ACHN (cell line): Measurements from ENCODE around the gene SLC28A1.
"Not testable (repeated sequence)": the region's sequence is repeated elsewhere in the genome, so short reads cannot be mapped to it uniquely, and the experiment has no call there.

Source experiments
- DNase-seq: peaks from one replicate; pipeline ENCODE4 v3.0.0-alpha.2; 2015
- in situ Hi-C: cut with HindIII; loops from 2 replicates; pipeline ENCODE4 v1.10.0; 2017; ENCODE audit warnings: low sequenced_read_pairs, low pct_ligation_motif_present, low pct_unique_long_range_greater_than_20kb

SLC28A1 gene

DNA sequence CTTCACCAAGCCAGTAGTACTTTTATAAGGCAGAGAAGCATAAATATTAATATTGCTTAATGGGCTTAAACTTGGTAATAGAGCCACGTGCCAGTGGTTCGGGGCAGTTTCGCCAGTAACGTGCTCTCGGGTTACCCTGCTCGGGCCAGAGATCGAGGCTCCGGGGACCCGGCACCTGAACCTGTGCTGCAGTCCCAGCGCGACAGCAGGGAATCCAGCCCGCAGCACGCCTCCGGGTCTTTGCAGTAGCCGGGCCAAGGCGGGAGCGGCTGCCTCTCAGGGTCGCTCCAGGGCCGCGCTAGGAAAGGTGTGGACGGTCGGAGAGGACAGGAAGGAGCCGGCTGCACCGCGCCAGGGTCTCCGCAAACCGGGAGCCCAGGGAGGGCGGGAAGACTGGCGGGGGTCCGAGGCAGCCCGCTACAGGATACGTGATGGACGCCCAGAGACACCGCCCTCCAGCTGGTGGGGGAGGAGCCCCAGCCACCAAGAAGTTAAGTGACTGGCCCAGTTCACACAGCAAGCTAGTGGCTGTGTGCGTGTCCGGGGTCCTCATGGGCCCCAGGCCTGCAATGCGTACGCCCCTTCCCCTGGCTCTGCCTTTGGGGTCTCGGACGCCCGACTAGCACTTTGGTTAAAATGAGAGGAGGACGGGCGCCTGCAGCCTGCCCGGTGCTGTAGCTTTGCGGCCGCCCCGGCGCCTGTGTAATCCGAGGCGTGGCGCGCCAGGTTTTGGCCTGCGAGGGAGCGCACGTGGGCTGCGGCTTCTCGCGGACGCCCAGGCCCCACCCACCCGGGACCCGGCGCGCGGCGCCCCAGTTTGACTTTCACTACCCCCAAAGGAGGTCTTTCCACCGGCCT lies 96.0 kb downstream of the SLC28A1 start:
- peak; percentile 72 for DNase-seq
- in situ Hi-C loops = no loop called here

DNA sequence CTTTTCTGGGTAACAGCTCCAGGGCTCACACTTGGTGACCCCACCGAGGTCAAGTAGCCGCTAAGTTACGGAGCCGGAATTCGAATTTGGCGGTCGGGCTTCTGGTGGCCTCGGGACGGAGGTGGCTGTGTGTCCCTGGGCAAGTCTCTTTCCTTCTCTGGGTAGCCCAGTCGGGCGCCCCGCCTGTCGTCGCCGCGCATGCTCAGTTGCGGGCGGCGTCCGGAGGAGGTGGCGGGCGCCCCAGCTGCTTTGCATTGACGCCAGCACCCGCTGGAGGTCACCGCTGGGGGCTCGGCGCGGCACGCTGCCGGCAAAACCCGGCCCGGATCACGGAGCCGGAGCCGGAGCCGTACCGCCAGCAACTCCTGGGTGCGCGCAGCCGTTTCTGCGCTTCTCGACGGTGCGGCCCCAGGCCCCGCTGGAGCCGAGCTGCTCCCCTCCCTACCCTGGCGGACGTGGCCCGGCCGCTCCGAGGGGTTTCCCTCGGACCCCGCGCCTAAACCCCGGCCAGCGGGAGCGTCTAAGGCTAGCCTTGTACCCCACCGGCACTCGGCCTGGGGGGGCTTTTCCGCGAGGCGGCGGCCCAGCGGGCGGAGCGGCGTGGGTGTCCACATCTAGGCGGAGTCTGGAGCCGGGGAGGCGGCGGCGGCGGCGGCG lies 96.7 kb downstream of the SLC28A1 start:
- DNase-seq = peak; percentile 94
- in situ Hi-C loops = no loop called here

DNA sequence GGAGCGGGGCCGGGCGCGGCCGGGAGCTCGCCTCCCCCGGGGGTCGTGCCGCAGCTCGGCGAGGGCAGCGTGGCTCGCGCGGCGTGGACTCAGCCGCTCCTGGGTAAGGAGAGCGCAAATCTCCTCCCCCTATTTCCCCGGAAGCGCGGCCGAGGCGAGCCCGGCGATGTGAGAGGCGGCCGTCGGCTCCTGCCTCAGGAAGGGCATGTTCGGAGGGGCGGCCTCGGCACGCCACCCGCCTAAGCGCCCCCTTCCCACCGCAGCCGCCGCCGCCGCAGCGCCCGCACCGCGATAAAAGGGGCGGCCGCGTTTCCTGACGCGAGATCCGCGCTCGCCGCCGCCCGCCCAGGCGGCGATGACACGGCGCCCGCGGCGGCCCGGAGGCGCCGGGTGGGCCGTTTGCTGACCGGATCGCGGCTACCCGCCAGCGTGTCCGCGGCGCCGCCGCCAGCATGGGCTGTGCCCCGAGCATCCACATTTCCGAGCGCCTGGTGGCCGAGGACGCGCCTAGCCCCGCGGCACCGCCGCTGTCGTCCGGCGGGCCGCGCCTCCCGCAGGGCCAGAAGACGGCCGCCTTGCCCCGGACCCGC lies 97.3 kb downstream of the SLC28A1 start, which contains the start of gene PDE8A:
TSS of gene PDE8A (plus strand) at position 146 of the 590 bp plus-strand sequence. CDS start at position 453, 307 bp downstream.
- in situ Hi-C loops = no loop called here
- peak; percentile 41 for DNase-seq

DNA sequence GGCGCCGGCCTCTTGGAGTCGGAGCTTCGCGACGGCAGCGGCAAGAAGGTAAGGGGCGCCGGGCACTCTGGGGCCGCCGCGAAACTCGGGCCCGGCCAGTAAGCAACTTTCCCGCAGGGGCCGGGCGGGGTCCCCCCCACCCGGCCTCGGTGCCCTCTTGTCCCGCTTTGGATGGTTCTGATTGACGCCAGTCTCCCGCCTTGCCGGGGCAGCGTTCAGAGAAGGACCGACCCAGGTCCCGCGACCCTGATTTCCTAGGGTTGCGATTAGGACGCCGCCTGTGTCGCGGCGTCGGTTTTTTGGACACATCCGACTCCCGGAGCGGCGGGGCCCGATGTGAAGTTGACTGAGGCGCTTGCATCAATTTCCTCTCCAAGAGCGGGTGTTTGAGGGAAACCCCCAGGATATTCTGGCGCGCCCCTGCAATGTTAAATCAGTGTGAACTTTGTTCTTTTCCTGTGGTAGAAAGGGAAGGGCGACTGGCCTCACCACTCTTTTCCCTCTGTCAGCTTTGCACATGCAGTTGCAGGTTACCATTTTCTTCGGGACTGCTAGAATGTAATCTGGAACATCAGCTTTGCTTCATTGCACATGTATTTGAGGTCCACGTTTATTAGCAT lies 97.9 kb downstream of the SLC28A1 start:
- peak; percentile 22 for DNase-seq
- in situ Hi-C loops = no loop called here

DNA sequence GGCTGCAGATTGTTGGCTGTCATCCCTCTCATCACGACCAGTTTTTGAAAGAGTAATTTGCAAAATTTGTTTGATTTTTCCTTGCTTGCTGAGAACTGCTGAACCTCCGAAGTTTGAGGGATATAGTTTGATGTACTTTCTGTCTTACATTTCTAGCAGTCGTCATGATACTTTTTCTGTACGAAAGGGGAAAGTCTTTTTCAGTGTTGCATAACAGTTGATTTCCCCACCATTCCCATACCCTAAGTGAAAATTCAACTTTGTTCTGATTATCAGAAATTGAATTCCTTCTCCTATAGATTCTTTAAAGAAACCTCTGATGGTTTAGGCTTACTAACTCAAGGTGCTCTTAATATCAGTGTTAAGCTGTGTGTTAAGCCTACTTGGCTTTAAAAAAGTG lies 98.8 kb downstream of the SLC28A1 start:
- in situ Hi-C loops = no loop called here
- no peak for DNase-seq

DNA sequence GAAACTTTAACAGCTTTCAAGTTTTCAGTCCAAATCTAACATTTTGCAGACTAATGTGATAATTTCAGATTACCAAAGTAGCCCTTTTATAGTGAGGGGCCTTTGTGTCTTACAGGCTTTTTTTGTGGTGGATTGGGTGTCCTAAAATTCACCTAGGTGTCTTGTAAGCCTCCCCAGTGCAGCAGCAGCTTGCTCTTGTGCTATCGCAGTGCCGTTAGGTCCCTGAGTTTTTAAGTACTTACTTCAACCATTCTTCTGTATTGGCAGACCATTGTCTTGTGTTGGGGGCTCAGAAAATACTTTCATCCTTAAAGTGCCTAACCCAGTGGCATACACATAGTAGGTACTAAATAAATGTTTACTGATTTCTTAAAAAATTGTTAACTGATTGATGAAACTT lies 99.2 kb downstream of the SLC28A1 start:
- no peak for DNase-seq
- in situ Hi-C loops = no loop called here

DNA sequence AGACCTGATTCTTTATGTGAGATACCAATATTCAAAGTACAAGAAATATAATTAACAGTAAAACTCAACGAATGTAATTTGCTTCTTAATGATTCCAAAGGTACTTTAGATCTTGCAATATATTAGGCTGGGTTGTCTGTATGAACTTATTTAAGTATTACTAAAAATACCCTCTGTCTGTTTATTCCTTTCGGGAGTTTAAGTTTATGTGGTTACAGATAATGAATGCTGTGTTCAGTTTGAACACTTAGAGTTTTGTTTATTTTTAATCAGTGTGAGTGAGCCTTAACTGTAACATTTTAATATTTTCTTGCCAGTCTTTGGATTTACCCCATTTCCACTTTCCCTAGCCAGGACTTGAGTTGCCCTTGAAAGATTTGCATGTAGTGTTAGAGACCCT lies 100.7 kb downstream of the SLC28A1 start:
- DNase-seq = no peak
- in situ Hi-C loops = no loop called here

DNA sequence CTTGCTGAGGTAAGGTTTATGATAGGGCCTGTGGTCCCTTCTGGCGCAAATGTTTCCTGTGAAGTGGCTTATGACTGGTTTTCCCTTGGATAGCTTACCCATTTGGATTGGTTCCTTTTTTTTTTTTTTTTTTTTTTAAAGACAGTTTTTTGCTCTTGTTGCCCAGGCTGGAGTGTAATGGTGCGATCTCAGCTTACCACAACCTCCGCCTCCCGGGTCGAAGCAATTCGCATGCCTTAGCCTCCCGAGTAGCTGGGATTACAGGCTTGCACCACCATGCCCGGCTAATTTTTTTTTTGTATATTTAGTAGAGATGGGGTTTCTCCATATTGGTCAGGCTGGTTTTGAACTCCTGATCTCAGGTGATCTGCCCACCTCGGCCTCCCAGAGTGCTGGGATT lies 102.9 kb downstream of the SLC28A1 start:
- in situ Hi-C loops, DNase-seq: not testable (repeated sequence)

DNA sequence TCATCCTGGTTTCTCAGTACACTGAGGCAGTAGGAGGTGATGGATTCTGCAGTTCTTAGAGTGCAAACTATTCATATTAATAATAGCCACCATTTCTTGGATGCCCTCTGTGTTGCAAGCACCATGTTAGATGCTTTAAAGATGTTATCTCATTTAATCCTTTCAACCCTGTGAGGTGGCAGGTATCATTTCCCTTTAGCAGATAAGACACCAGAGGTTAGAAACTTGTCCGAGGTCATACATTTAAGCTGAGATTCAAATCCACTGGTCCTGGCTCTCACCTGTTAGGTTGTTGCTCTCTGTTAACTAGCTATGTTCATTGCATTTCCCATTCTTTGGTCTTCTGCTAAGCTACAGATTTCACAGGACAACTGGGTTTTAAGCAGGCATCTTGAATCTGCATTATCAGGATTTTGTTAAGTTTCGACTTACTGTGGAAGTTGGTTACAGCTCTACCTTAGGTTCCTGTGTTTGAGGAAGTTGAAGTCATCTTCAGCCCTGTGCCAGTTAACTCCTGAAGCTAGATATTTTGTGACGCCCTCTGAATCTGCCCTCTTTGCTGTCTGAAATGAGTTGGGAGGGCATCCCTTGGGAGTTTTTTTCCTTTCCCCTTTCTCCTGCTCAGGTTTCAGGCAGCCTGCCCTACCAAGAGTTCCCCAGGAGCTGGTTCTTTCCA lies 103.6 kb downstream of the SLC28A1 start:
- no peak for DNase-seq
- in situ Hi-C loops = no loop called here

DNA sequence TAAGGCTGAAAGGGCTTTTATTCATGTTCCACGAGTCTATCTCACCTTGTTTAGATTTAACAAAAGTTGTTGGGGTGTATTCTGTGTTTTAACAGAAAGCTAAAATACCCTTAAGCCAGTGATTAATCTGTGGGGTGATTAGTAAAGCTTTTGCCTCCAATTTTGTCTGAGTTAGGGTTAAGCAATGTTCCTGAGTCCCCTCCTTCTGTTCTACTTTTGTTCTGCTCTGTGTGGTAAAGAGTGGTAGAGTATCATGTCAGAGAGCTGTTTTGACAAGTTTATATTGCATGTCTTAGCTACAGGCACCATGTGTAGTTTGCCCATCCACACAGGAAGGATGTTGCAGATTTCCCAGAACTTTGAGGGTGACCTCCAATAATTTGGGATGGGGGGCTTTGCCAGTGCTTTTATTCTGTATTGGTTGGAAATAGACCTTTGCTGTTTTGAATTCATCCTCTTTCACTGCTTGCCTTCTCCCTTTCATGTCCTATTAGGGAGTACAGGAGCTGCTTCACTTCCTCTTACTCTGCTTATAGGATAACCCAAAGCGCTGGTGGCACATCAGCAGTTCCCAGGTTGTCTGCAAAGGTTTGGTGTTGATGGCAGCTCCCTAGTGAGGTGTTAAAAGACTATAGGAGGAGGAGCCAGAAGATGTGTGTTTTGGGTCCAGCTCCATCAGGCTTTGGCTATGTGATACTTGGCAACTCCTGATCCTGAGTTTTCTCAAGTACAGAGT lies 104.6 kb downstream of the SLC28A1 start:
- DNase-seq = no peak
- in situ Hi-C loops = no loop called here

DNA sequence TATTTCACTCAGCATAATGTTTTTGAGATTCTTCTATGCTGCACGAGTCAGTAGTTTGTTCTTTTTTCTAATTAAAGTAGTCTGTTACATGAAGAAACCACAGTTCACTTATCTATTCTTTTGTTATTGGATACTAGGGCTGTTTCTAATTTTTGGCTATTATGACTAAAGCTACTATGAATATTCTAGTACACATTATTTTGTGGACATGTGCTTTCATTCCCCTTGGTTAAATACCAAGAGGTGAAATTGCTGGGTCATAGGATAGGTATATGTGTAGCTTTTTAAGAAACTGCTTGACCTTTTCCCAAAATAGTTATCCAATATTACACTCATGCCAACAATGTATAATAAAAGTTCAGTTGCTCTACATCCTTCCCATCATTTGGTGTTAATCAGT lies 106.0 kb downstream of the SLC28A1 start:
- in situ Hi-C loops = no loop called here
- no peak for DNase-seq

DNA sequence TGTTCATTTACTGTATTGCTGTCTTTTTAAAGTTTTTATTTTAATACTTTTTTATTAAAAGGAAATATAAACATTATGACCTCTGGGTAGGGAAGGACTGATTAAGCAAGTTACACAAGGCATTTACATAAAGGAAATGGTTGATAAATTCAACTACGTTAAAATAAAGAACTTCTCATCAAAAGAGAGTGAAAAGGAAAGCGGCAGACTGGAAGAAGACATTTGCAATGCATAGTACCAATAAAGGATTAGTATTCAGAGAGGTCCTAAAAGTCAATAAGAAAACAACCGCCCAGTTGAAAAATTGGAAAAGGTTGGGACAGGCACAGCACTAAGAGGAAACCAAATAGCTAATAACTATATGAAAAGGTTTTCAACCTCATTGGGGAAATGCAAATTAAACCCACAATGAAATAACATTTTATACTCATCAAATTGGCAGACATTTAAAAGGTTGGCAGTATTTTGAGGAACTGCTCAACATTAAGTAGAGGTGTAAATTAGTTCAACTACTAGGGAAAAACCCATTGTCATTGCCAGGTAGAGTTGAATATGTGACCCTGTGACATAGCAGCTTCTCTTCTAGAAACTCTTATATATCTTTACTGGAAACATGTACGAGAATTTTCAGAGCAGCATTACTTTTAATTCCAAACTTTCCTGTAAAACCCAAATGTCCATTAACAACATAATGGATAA lies 106.7 kb downstream of the SLC28A1 start:
- DNase-seq = no peak
- in situ Hi-C loops = no loop called here

DNA sequence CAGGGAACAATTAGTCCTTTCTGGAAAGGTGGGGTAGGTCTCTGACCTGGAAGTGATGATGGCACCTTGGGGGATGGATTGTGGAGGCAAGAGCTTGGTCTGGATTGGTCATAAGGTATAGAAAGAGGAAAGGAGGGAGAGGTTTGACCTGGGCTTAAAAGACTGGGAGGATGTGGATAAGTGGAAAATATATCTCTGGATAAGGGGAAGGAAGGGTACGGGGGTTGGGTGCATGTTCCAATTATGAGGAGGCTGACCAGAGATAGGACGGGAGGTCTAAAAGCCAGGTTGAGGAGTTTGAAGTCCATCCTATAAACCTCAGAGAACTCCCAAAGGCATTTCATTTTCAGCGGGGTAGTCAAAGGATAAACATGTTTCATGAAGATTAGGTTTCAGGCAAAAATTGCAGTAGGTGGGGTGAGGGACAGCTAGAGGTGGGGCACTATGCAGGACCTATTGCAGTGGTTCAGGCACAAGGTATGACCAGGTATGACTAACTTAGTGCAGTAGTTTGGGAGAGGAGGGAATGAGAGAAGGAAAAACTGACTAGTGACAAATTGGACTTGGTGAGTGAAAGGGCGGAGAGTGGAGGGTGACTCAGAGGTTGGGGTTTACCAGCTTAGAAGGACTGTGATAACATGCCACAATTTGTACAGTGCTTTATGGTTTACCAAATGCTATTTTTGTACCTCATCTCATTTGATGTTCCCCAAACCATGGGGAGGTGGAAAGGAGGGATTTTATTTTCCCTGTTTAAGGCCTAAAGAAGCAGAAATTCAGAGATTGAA lies 107.9 kb downstream of the SLC28A1 start:
- in situ Hi-C loops = no loop called here

More for the DNA sequence above, 107.9 kb downstream of the SLC28A1 start:
- peak; percentile 40 for DNase-seq
